Inflammatory macrophage treated with lipopolysaccharide for 4 hours (primary cell): ENCODE measurements around the gene LSMEM2.

Experiments
- DNase-seq: peaks from one replicate; pipeline ENCODE4 v3.0.0-alpha.2; 2020

The LSMEM2 gene

GRCh38 chr3:50324351-50325112, 45.6 kb downstream of the LSMEM2 start:
- peak; percentile 63 for DNase-seq

DNA sequence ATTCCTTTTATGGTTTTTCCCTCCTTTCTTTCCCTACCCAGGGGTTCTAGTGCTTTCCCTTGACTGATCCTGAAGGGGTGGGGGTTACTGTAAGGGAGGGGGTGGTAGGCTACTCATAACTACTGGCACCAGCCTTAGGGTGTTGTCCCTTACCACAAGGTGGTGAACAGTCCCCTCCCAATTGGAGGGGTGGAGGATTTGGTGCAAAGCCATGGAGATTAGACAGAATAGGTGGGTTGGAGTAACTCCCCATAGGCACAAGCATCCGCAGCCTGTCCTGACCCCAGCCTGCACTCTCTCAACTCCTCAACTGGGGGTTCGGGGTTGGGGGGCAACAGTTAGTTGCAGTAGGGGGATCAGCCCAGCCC, 46.2 kb downstream of the LSMEM2 start:
- DNase-seq, result no peak

DNA sequence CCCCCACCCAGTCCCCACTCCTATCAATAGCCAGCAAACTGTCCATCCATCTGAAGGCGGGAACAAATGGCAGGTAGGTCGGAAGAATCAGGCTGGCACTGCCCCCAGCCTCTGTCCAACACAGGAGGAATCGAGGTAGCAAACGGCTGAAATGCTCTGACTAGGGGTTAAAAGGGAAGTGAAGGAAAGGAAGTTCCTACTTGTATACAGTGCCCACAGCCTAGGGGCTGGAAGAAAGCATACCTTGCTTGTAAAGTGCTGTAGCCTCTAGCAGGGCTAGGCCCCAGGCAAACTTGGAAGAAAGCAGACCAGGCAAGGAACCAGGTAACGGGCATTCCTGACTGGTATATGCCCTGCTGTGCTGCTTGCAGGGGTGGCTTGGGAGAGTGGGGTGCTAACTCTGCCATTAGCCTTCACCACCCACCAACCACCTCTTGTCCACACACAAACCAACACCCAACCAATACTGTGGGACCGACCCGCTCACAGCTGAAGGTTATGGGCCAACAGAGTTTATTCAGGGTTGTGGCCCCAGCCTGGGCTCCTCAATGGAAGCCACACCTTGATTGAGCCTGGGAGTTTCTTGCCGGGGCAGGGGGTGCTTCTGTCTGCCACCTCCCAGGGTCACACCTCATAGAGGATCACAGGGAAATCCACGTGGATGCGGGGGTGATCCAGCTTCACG, 46.8 kb downstream of the LSMEM2 start:
- DNase-seq, result no peak

- DNase-seq, result no peak
Observed at GRCh38 chr3:50326182-50326541, 47.3 kb downstream of the LSMEM2 start.

- no peak for DNase-seq
Observed at GRCh38 chr3:50327129-50327528, 48.2 kb downstream of the LSMEM2 start.

GRCh38 chr3:50327943-50328691, 49.2 kb downstream of the LSMEM2 start, which contains the start of gene TUSC2:
Gene TUSC2 (minus strand): TSS chr3:50328223. CDS start chr3:50328099, 124 bp downstream.
- DNase-seq, result peak; percentile 98

DNA sequence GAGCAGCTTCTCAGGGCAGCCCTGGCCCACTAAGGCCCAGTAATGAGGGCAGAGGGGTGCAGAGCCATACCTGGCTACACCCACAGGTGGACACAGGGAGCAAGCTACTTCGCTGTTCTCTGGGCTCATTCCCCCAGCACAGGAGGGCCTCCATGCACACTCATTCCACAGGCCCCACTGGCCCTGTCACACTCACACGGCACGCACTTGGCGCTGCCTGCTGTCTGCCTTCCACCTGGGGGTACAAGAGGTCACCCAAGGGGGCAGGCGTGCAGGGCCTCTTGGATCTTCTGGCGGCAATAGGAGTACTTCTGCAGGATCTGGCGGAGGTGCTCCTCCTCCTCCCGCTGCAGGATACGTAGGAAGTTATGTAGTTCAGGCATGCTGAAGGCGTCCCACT, 51.4 kb downstream of the LSMEM2 start:
- DNase-seq, result no peak

- no peak for DNase-seq
Observed at GRCh38 chr3:50331364-50331907, 52.5 kb downstream of the LSMEM2 start.

- DNase-seq, result no peak
Observed at GRCh38 chr3:50333744-50334328, 54.9 kb downstream of the LSMEM2 start.

- DNase-seq, result no peak
Observed at GRCh38 chr3:50334339-50335075, 55.6 kb downstream of the LSMEM2 start.

- no peak for DNase-seq
Observed at GRCh38 chr3:50336452-50337174, 57.7 kb downstream of the LSMEM2 start.

GRCh38 chr3:50337175-50337861, 58.4 kb downstream of the LSMEM2 start:
- peak; percentile 100 for DNase-seq
